Activated CD8-positive, alpha-beta memory T cell treated with anti-CD3 and anti-CD28 coated beads for 48 hours (primary cell): Measurements from ENCODE around the gene PLBD2.

ENCODE experiments used
- DNase-seq, 3 experiments: peaks; one replicate each; pipeline ENCODE4 v3.0.0-alpha.2; 2020; ENCODE audit warnings: low read depth in 2 of 3, low spot score in 2 of 3

Gene PLBD2

GRCh38 chr12:113440336-113440735, 81.9 kb downstream of the PLBD2 start:
- DNase-seq, result no peak
